Measurements from ENCODE around the gene DNAJB5. TPM values are rescaled to one million over a fixed set of nuclear protein-coding genes. Genes with fewer than 3 reads are reported as not detected.
A peak's percentile ranks its signal among the peaks of the same experiment; 100 is the strongest.

DNAJB5 gene
- total and polyA plus RNA-seq, 2 experiments from 2014 or later: 20.3 to 37.4 TPM

GRCh38 chr9:34962546-34962945 is 27.0 kb upstream of the DNAJB5 start:
- no peak for DNase-seq (ENCODE audit: low spot score)
- Histone ChIP-seq H4K20me1 (replicated peaks; ENCODE audit: insufficient read depth) (no peaks in the 10 kb centered on the region), H3K27ac (ENCODE audit: low read depth) (no peak overlapping the region), H3F3A (replicated peaks; ENCODE audit: low read depth) (0 out of 2 replicates have a peak, but pooled peaks cover 3% of the 10 kb centered on the region), H2AFZ (no peak overlapping the region), H3K9me2 (ENCODE audit: insufficient read depth) (no peaks in the 10 kb centered on the region), H3K4me2 (no peak overlapping the region), H3K79me2 (replicated peaks; ENCODE audit: insufficient read depth) (no peaks in the 10 kb centered on the region), H3K4me1 (ENCODE audit: insufficient read depth) (peaks cover 6% of the 10 kb centered on the region; the same call in 1 of the 2 replicates), H3K36me3 (ENCODE audit: insufficient read depth) (no peaks in the 10 kb centered on the region), H3K4me3 (no peak overlapping the region), H3K27me3 (ENCODE audit: insufficient read depth) (peaks cover 44% of the 10 kb centered on the region)
- Mint-ChIP-seq H3K4me1 (peaks cover 17% of the 10 kb centered on the region; the same call in 2 of the 3 replicates), H3K4me3 (no peak overlapping the region), H3K36me3 (ENCODE audit: low read depth) (no peaks in the 10 kb centered on the region), H3K27me3 (ENCODE audit: insufficient read depth, low read depth, poor library complexity) (peaks cover 14% of the 10 kb centered on the region), H3K27ac (no peak overlapping the region), H3K9me3 (no peaks in the 10 kb centered on the region)
- peak; percentile 12; the same call in 1 of the 3 replicates for ATAC-seq
- no peak for TF ChIP-seq POLR2AphosphoS5 (IDR thresholded peaks at IDR 0.05; ENCODE audit: low read depth)
- no peak for TF ChIP-seq JUNB (IDR thresholded peaks at IDR 0.05; ENCODE audit: unreplicated experiment)
- no peak for TF ChIP-seq ETS1 (IDR thresholded peaks at IDR 0.05)
- TF ChIP-seq NANOG (IDR thresholded peaks at IDR 0.05; ENCODE audit: borderline replicate concordance): no peak
- no peak for TF ChIP-seq REST (IDR thresholded peaks at IDR 0.05; ENCODE audit: unreplicated experiment)
- no peak for TF ChIP-seq CTCF (conservative IDR thresholded peaks at IDR 0.05; ENCODE audit: low read depth in 2 of 2)
- TF ChIP-seq ZNF331 (CRISPR knock-in tag; IDR thresholded peaks at IDR 0.05; ENCODE audit: low read depth): no peak
- TF ChIP-seq EZH2phosphoT487 (IDR thresholded peaks at IDR 0.05; ENCODE audit: unreplicated experiment): no peak
- TF ChIP-seq STAT1 (IDR thresholded peaks at IDR 0.05; ENCODE audit: unreplicated experiment): no peak
- no peak for TF ChIP-seq EZH2 (IDR thresholded peaks at IDR 0.05; ENCODE audit: low read depth, unreplicated experiment)
- TF ChIP-seq ZNF462 (CRISPR knock-in tag; IDR thresholded peaks at IDR 0.05): no peak
- TF ChIP-seq ZNF114 (CRISPR knock-in tag; IDR thresholded peaks at IDR 0.05): no peak
- no peak for TF ChIP-seq CREB1 (CRISPR knock-in tag; IDR thresholded peaks at IDR 0.05; ENCODE audit: low read depth)
